IMR-90 (cell line): ENCODE data around the gene RNASEH2B.

Experiments
- BHLHE40 ChIP-seq: fragments of 150-350 bp; IDR thresholded peaks from 2 replicates; pipeline ENCODE4 v1.6.1; 2016; ENCODE audit warnings: mild to moderate bottlenecking, low read depth, low read length
- CEBPB ChIP-seq: IDR thresholded peaks from 2 replicates; pipeline ENCODE4 v1.6.1; 2012; ENCODE audit warnings: low read depth, low read length, improper control_type of control experiment
- CHD1 ChIP-seq: IDR thresholded peaks from 2 replicates; pipeline ENCODE4 v1.6.1; 2012; ENCODE audit warnings: low read depth, low read length, improper control_type of control experiment
- FOS ChIP-seq: fragments of 150-350 bp; IDR thresholded peaks from 2 replicates; pipeline ENCODE4 v1.6.1; 2016; ENCODE audit warnings: low read depth, low read length
- POLR2A ChIP-seq: IDR thresholded peaks from 2 replicates; pipeline ENCODE4 v1.6.1; 2012; ENCODE audit warnings: mild to moderate bottlenecking, low read depth, low read length
- RCOR1 ChIP-seq: IDR thresholded peaks from 2 replicates; pipeline ENCODE4 v1.6.1; 2012; ENCODE audit warnings: mild to moderate bottlenecking, low read length, improper control_type of control experiment; ENCODE audit not compliant: insufficient replicate concordance
- RFX5 ChIP-seq: IDR thresholded peaks from 2 replicates; pipeline ENCODE4 v1.8.0; 2012; ENCODE audit warnings: low read depth, mild to moderate bottlenecking, low read length, moderate library complexity
- TF ChIP-seq, protein P1 (sequence below): conservative IDR thresholded peaks from 2 replicates; pipeline ENCODE4 v1.5.1; 2012; ENCODE audit warnings: mild to moderate bottlenecking, low read depth, low read length, improper control_type of control experiment

DNA sequence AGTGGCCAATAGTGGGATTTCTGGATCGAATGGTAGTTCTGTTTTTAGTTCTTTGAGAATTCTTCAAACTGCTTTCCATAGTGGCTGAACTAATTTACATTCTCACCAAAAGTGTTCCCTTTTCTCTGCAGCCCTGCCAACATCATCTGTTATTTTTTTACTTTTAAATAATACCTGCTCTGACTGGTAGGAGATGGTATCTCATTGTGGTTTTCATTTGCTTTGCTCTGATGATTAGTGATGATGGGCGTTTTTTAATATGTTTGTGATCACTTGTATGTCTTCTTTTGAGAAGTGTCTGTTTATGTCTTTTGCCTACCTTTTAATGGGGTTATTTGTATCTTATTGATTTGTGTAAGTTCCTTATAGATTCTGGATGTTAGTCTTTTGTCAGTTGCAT is 48.0 kb downstream of the RNASEH2B start:
- TF ChIP-seq RFX5 (no peak), POLR2A (no peak), CHD1 (no peak), FOS (no peak), BHLHE40 (no peak), CEBPB (no peak), RCOR1 (no peak)
- TF ChIP-seq, protein P1, sequence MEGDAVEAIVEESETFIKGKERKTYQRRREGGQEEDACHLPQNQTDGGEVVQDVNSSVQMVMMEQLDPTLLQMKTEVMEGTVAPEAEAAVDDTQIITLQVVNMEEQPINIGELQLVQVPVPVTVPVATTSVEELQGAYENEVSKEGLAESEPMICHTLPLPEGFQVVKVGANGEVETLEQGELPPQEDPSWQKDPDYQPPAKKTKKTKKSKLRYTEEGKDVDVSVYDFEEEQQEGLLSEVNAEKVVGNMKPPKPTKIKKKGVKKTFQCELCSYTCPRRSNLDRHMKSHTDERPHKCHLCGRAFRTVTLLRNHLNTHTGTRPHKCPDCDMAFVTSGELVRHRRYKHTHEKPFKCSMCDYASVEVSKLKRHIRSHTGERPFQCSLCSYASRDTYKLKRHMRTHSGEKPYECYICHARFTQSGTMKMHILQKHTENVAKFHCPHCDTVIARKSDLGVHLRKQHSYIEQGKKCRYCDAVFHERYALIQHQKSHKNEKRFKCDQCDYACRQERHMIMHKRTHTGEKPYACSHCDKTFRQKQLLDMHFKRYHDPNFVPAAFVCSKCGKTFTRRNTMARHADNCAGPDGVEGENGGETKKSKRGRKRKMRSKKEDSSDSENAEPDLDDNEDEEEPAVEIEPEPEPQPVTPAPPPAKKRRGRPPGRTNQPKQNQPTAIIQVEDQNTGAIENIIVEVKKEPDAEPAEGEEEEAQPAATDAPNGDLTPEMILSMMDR = no peak
